SK-N-SH treated with all-trans-retinoic acid at 6 μM for 48 hours (cell line): ENCODE measurements around the gene CDK10.

Experiments
- ARNTL ChIP-seq: fragments of 450-650 bp; formaldehyde crosslinking; IDR thresholded peaks from 2 replicates; pipeline ENCODE4 v1.5.0; 2020; ENCODE audit warnings: low read depth, mild to moderate bottlenecking, moderate library complexity, borderline replicate concordance
- CREB5 ChIP-seq: fragments of 250-450 bp; sonication (Bioruptor Pico); IDR thresholded peaks from 2 replicates; pipeline ENCODE4 v1.5.1; 2020; ENCODE audit warnings: low read depth, mild to moderate bottlenecking, moderate library complexity
- POU6F1 ChIP-seq: fragments of 250-450 bp; sonication (Bioruptor Pico); IDR thresholded peaks from 2 replicates; pipeline ENCODE4 v1.8.0; 2021; ENCODE audit warnings: low read depth, mild to moderate bottlenecking, moderate library complexity, borderline replicate concordance
- PPARA ChIP-seq: fragments of 250-450 bp; sonication (Bioruptor Pico); IDR thresholded peaks from 2 replicates; pipeline ENCODE4 v1.5.0; 2020; ENCODE audit warnings: mild to moderate bottlenecking, borderline replicate concordance
- RARB ChIP-seq: fragments of 250-450 bp; sonication (Bioruptor Pico); IDR thresholded peaks from 2 replicates; pipeline ENCODE4 v1.8.0; 2021; ENCODE audit warnings: mild to moderate bottlenecking, moderate library complexity
- SNAI2 ChIP-seq: fragments of 250-450 bp; sonication (Bioruptor Pico); IDR thresholded peaks from 2 replicates; pipeline ENCODE4 v1.5.0; 2020; ENCODE audit warnings: mild to moderate bottlenecking, moderate library complexity
- ZFP30 ChIP-seq: fragments of 450-650 bp; formaldehyde crosslinking; IDR thresholded peaks from 2 replicates; pipeline ENCODE4 v1.5.0; 2022; ENCODE audit warnings: mild to moderate bottlenecking, moderate library complexity
- ZNF70 ChIP-seq: fragments of 450-650 bp; formaldehyde crosslinking; IDR thresholded peaks from 2 replicates; pipeline ENCODE4 v1.5.0; 2020; ENCODE audit warnings: mild to moderate bottlenecking, moderate library complexity
- ZNF8 ChIP-seq: fragments of 450-650 bp; formaldehyde crosslinking; IDR thresholded peaks from 2 replicates; pipeline ENCODE4 v1.5.0; 2020; ENCODE audit warnings: mild to moderate bottlenecking, moderate library complexity

GRCh38 chr16:89639385-89639784 is 47.1 kb upstream of the CDK10 start:
- TF ChIP-seq CREB5 (CRISPR knock-in tag): no peak
- TF ChIP-seq ZNF70 (CRISPR knock-in tag): no peak
- no peak for TF ChIP-seq ZFP30
- no peak for TF ChIP-seq ARNTL
- TF ChIP-seq PPARA (CRISPR knock-in tag): no peak
- no peak for TF ChIP-seq POU6F1 (CRISPR knock-in tag)
- TF ChIP-seq ZNF8 (CRISPR knock-in tag): no peak
- no peak for TF ChIP-seq SNAI2 (CRISPR knock-in tag)
- no peak for TF ChIP-seq RARB (CRISPR knock-in tag)
